GM21360 (cell line): ENCODE data around the gene ERAP2.
A peak's percentile ranks its signal among the peaks of the same experiment; 100 is the strongest.
"Not testable (repeated sequence)": the region's sequence is repeated elsewhere in the genome, so short reads cannot be mapped to it uniquely, and the experiment has no call there.

Source experiments
- ATAC-seq: cut with Tn5 transposase; IDR thresholded peaks from one replicate; pipeline ENCODE4 v1.9.1; 2021; ENCODE audit warnings: mild to moderate bottlenecking, moderate library complexity; ENCODE audit not compliant: unreplicated experiment

Gene ERAP2

DNA sequence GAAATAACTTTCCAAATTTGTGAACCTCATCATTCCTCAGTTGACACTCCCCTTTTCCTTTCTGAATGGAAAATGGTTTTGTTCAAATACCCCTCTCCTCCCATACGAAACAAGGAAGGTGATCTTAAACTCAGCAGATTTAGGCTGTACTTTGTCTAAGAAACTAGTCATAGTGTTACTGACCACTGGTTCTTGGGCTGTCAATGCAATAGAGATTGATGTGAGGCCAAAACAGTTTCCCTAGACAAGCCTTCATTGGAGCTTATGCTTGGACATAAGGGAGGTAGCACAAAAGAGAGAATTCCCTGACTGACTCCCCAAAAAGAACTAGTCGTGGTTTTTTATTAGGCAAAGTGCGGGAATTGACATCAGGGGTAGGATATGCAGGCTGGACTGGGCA is 54.3 kb downstream of the ERAP2 start:
- no peak for ATAC-seq

DNA sequence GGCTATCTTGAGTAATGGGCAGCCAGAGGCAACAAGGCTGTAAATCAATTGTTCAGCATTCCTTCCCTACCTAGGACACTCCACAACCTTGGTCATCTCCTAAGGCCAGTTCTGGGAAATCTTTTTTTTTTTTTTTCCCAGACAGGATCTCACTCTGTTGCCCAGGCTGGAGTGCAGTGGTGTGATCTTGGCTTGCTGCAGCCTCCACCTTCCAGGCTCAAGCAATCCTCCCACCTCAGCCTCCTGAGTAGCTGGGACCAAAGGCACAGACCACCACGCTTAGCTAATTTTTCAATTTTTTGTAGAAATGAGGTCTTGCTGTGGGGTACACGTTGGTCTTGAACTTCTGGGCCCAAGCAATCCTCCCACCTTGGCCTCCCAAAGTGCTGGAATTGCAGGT is 54.7 kb downstream of the ERAP2 start:
- not testable (repeated sequence) for ATAC-seq

DNA sequence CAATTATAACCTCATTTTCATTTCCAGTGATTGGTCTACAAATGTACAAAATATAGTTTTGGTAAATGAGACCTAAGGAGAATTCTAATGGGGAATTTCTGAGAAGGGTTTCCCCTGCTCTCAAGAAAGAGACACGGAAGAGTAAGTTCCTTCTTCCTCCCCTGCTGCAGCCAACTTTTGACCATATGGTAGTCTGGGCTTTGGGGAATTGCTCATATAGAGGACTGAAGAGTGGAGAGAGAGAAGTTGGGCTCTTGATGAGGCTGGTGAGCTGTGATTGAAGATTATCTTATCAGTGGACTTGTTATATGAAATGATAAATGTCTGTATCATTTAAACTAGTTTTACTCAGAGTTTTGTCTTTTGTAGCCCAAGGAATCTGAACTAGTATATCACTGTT is 55.3 kb downstream of the ERAP2 start:
- ATAC-seq, result no peak

DNA sequence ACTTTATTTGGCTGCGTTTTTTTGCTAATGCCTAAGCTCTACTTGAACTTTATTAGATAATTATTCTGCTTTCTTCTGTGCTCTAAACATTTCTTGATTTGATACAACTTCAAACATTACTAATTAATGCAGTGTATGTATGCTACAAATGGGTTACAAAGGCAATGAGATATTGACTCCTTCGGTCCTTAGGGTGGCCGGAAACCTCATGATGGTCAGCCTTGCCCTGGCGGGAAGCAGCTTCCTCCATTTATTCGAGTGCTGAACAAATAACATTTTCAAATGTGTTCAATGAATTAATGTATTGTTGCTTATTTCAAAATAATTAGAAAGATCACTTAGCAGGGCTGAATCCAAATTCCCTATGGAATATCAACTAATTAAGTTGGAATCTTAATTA is 55.7 kb downstream of the ERAP2 start:
- ATAC-seq, result no peak

DNA sequence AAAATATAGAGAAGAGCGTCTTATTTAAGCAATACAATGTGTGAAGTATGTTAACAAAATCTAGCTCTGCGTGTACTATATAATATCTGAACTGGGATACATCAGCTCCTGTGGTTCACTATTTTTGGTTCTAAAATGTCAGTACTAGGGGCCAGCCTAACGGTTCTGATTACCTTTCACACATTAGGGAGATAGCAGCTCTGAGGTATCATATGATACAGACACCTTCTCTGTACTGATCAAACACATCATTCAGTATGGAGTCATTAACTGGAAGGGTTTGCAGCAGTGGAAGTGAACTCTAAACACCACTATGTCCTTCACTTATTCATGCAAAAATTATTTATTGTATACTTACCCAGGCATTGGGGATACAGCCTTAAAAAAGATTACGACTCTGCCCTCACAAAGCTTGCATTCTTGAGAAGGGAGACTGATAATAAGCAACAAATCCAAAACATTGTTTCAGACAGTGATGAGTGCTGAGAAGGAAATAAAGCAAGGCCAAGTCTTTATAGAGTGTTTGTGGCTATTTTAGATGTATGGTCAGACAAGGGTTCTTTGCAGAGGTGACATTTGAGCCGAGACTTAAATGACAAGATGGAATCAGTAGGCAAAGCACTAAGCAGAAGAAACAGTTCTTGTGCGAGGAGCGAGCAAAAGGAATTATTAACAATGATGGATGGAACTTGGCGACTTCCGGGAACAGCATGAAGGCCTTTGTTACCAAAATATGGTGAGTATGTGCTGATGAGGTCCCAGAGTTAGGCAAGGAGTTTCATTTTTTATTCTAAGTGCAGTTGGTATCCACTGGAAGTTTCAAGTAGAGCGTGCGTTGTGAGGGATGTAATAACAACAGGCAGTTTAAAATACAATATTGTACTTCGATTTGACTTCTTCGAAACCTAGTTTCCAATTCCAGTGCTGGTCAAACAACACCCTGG is 57.7 kb downstream of the ERAP2 start:
- ATAC-seq, result no peak

DNA sequence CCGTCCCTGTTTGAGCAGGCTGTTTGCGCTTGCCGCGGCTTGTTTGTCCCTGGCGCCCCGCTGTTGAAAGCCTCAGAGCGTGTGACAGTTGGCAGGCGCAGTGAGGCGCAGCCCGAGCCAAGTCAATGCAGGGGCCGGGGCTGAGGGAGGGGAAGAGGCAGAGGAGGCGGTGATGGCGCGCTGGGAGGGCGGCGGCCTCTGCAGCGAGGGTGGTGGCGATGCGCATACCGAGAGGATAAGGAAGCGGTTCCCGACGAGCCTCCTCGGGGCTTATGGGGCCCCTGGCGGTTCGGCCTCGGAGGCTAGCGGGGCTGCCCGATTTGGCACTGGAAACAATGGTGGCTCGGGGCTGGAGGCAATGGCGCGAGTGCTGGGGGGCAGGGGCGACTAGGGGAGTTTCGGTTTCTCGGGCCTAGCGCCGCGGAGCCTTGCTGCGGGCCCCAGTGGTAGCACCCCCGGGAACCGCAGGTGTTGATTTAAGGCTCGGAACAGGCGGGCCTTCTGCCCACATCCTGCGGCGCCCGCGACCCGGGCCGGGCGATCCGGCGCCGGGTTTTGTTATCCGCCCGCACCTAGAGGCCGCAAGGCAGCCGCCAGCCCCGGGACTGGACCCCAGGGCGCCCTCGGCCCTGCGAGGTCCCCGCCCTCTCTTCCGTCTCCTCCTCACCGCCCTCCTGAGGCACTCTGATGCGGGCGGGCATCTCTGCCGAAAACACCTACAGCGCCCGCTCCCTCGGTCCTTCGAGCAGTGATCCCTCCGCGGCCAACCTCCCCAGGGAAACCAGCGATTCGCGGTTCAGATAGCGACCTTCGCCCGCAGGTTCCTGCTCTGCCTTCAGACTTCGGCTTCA is 58.6 kb downstream of the ERAP2 start:
- peak; percentile 55 for ATAC-seq

DNA sequence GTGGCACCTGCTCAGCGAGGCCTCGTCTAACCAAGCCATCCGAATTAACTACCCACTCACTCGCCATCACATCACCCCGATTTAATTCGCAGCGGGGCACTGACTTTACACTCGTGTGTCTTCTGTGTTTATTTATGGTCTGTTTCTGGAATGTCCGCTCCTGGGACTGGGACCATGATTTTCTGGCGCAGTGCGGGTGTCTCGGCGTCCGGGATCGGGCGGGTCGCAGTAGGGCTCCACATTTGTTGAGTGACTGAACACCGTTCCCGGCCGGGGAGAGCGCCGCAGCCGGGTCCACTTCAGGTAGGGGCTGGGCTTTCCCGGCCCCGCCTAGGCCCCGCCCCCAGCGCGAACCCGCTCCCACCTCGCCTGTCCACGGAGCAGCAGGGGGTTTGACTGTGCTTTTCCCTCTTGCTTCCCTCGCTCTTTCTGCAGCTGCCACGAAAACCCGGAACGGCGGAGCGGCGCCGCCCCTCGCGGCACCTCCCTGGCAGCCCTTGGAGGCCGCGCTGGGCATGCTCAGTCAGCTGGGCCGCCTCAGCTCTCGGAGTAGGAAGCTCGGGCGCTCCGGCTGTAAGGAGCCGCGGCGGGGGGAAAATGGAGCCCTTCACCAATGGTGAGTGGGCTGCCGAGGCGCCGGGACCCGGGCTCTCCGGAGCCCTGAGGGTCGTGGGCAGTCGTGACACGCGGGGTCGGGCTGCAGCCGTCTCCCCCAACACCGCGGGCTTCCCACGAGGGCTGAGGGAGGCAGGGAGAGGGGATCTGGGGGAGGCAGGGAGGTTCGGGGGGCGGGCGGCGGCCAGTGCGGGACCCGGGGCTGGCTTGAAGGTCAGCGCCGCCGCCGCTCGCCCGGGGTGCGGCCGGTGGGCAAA is 59.5 kb downstream of the ERAP2 start, which contains the start of gene LNPEP:
Gene LNPEP (plus strand): TSS at position 522 of the 872 bp plus-strand sequence. CDS start 76 bp downstream, at position 598.
- ATAC-seq, result peak; percentile 46

DNA sequence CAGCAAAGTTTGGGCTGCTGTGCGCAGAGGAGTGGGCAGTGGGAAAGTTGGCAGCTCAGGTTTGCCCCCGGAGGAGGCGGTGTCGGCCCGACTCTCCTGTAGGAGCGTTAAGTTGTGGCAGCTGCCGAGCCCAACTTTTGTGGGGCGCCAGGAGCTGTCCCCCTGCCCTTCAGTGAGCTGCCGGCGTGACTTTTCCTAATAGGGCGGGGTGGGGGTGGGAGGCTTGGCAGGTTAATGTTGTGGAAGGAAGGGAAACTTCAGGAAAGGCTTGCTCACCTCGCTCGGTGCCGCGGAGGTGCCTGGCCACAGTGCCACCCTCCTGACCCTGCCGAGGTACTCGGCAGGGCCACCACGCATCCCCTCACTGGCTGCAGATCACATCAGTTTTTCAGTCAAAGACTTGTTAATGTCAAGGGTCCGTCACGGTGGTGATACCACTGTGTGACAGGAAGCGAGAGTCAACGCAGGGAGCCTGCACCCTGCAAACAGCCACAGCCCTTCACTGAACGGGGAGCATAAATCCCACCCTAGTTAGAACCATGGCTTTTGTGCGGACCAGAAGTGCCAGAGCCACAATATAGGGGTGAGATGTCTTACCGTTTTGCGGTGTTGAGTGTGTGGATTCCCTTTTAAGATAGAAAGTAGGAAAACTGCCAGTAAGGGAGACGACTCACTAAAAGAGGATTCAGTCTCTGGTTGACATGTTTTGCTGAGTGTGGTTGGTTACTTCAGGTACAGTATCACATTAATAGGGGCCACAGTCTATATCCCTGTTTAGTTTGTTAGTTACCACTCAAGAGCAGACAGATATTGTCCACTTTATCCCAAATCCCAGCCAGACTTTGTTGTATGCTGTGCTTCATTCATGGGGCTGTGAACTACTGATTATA is 60.4 kb downstream of the ERAP2 start:
- ATAC-seq, result peak; percentile 27

DNA sequence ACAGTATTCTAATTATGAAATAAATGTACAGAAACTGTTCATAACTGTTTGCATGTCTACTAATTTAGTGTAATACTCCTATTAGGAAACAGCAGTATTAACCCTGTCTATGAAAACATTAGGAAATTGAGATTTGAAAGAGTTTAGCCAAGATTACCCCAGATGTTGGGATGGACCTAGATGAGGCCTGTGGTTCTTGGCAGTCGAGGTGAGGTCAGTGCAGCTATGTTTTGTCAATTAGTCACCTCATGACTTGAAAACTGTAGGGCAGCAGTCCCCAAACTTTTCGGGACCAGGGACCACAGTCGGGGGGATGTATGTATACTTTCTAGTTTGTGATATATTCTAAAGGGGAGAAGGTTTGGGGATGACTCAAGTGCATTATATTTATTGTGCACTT is 64.3 kb downstream of the ERAP2 start:
- ATAC-seq, result no peak

DNA sequence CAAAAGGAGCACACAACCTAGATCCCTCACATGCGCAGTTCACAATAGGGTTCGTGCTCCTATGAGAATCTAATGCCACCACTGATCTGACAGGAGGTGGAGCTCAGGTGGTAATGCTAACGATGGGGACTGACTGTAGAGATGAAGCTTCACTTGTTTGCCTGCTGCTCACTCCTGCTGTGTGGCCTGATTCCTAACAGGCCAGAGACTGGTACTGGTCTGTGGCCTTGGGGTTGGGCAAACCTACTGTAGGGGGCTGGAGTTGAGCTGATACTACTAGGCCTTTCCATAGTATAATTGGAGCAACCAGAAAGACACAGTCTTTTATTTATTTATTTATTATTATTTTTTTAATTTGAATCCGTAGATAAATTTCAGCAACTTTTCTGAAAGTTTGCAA is 64.8 kb downstream of the ERAP2 start:
- no peak for ATAC-seq

DNA sequence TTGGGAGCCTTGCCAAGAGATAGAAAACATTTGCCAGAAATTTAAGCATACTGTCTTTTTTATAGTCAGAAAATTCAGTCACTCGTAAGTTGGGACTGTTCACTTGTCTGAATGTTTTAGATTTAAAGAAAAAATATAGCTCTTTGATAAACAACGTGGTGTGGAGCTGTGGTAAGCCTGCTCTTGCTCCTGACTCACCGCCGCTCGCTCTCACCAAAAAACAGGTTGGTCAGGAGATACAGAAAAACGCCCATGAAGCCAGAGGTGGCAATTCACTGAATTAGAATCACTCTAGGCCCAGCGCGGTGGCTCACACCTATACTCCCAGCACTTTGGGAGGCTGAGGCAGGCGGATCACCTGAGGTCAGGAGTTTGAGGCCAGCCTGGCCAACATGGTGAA is 65.8 kb downstream of the ERAP2 start:
- ATAC-seq, result no peak

DNA sequence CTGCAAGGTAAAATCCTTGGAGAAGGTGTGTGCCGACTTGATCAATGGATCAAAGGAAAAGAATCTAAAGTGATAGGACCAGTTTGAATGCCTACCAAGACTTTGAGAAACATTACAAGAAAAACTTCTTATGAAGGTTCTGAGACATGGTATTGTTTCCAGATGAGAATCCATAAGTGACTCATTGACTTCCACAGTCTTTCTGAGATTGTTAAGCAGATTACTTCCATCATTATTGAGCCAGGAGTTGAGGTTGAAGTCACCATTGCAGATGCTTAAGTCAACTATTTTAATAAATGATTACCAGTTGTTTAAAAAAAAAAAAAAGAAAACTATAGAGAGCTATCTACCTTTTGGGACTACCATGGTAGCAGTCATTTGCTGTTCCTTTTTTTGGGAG is 66.6 kb downstream of the ERAP2 start:
- ATAC-seq, result no peak

DNA sequence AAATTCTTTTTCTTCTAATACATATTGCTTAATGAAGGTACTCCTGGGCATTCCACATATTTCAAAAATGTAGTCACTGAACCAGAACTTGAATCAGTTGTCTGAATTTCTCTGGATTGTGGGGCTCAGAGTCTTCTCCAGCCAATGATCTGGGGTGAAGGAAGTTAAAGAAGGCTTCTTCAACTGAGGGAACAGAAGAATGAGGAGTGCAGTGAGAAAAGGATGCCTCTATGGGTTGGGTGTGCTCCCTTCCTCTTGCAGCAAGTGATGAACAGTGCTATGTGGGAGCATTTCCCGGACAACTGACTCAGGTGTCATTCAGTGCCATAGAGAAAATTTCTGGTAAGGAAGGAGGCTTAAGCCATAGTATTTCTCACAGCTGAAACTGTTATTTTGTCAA is 67.5 kb downstream of the ERAP2 start:
- ATAC-seq, result no peak

DNA sequence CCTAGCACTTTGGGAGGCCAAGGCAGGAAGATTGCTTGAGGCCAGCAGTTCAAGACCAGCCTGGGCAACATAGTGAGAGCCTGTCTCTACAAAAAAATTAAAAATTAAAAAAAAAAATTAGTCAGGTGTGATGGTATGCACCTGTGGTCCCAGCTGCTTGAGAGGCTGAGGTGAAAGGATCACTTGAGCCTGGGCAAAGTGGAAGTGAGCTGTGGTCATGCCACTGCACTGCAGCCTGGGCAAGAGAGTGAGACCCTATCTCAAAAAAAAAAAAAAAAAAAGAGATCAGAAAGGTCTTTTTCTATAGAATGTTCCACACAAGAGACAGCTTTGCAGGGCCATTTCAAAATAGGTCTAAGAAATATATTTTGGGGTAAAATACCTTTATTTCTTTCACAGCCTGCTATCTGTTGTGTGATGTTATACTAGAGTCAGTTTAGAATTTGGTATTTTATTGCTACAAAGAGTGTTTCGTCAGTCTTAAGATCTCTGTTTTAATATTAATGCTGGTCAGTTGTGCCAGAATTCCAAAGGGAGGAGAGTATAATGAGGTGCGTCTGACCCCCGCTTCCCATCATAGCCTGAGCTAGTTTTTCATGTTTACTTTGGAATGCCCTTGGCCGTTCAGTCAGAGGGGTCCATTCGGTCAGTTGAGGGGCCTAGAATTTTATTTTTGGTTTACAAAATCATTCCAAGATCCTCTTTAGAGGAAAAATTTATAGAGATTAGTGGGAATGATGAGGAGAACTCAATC is 69.0 kb downstream of the ERAP2 start:
- no peak for ATAC-seq

DNA sequence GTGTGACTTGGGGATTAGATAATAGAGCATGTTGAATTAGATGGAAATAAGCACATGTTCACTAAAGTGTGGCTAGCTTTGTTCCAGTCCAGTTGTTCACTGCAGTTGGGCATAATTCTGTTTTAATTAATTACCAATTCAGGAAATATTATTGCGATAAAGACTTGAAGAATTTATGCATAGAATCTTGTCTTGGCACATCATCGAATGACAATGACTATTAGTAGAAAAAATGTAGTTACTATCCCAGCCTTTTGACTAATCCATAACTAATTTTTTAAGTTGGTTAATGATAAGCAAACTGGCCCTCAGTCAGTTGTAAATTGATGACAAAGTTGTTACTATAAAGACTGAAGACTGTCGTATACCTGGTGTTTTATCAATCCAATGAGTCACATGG is 70.1 kb downstream of the ERAP2 start:
- ATAC-seq, result no peak

DNA sequence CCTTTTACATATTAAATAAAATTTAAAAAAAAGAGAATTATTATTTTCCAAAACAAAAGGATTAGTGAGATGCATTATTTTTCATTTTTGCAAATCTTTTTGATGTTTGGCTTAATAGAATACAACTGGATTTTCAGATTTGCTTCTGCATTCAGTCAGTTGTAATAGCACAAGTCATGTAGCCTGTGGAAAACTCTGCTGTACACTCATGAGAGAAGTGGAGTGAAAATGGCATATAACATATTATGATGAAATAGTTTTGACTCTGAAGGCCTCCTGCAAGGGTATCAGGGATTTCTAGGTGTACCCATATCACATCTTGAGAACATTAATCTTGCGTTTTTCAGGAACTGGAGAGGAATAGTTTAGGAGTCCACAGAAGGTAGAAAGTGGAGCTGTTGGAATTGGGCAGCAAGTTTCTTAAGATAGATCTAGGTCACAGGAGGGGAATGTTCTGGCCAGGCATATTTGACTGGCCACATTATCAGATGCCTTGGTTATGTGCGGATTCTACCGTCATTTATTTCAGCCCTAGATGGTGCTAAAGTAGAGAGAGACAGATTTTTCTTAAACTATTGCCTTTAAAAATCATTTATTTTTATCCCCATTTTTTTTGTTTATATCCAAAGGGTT is 75.9 kb downstream of the ERAP2 start:
- ATAC-seq, result no peak

DNA sequence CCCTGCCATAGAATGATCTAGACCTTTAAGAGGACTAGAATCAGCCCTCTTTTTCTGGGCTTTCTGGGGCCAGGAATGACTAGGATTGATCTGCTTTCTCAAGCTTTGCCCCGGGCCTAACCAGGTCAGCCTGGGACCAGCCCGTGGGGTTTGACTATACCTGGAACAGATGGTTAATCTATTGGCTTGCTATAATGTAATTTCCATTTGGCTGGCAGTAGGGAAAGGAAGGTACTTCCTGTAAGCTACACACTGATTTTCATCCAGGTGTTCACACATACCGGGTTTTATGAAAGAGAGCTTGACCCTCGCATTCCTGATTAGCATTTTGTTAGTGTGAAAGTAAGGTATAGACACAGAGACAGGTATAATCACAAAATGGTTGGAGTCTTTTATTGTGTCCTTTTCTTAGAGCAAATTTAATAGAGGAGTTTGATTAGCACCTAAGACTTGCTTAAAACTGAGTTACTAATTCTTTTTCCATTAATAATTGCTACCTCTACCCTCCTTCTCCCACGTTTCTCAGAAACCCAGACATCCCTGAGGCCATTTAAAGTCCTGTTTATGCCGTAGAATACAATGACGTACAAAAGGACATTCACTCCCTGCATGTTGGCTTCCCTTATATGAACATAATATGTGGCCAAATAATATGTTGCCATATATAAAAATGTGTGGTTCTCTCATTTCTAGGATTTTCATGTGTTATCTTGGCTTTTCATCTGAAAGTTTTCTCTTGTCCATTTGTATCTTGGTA is 76.9 kb downstream of the ERAP2 start:
- no peak for ATAC-seq
